Measurements from ENCODE around the gene FTO.

The FTO gene

DNA sequence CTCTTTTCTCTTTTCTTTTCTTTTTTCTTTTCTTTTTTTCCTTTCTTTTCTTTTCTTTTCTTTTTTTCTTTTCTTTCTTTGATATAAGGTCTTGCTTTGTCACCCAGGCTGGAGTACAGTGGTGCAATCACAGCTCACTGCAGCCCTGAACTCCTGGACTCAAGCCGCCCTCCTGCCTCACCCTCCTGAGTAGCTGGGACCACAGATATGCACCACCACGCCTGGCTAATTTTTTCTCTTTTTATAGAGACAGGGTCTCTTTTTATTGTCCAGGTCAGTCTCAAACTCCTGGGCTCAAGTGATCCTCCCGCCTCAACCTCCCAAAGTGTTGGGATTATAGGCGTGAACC is 436.8 kb downstream of the FTO start:
- no peak for DNase-seq

DNA sequence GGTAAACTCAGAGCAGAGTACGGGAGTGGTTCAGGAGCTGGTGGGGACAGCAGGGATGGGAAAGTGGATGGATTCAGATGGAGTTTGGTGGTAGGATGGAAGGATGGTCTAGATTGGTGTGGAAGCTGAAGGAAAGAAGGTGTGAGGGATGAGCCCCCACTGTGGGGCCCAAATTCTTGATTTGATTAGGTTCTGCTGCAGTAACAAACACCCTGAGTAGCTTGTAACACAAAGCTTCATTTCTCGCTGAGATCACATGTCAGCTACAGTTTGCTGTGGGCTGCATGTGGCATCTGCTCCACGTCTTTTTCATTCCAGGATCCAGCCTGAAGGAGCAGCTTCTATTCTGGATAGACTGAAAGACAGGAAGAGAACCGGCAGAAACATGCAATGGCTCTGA is 438.8 kb downstream of the FTO start:
- no peak for DNase-seq

- DNase-seq: no peak
Observed at GRCh38 chr16:54143410-54143809, 439.5 kb downstream of the FTO start.

- no peak for DNase-seq
Observed at GRCh38 chr16:54143934-54144571, 440.1 kb downstream of the FTO start.

DNA sequence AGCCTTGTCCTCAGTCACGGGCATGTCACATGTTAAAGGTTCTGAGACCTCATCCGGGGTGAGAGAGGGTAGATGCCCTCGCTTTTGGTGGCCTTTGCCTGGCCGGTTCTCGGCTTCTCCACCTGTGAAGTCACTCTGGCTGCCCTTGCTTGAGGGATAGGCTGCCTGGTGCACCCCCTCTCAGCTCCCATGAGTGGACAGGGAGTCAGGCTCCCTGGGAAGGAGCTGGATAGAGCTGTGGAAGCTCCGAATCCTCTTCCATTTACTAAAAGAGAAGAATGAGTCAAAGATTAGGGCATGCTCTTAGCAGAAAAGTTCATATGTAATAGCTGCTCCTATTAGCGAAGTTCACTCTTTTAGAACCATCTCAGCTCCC is 440.6 kb downstream of the FTO start:
- DNase-seq: no peak

GRCh38 chr16:54145881-54146280 is 441.9 kb downstream of the FTO start:
- DNase-seq: peak in 1 of 2 experiments; percentile 3

DNA sequence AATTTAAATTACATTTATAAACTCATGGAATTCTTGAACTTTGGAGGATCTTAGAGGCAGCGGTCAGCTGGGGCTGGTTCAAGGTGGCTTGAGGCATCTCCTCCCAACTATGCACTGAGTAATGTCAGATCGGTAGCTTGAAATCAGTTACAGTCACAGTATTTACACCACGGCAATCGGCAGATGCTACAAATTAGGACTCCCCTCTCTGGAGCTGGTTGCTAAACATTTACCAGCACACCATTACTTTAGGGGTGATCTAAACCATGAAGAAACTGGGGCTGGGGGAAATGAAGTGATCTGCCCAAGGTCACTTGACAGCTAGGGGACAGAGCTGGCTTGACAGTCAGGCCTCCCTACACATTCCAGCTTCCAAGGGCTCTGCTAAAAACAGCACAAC is 445.0 kb downstream of the FTO start:
- DNase-seq: no peak

DNA sequence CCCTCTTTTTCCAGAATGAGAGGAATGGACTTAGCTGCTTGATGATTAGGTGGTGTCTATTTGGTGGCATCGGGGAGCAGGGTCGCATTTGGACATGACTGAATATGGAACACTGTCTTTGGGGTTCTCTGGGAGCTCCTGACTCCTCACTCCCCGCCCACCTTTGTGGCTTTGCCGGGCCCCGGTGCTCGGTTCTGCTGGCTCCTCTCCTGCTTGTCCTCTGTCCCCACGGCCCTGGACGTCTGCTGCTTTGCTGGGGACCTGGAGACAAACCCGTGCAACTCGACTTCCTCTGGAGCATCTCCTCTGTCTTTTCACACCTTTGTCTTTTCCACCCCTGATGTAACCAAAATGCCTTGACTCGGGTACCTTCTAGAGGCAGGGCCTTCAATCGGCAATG is 446.9 kb downstream of the FTO start:
- DNase-seq: no peak

DNA sequence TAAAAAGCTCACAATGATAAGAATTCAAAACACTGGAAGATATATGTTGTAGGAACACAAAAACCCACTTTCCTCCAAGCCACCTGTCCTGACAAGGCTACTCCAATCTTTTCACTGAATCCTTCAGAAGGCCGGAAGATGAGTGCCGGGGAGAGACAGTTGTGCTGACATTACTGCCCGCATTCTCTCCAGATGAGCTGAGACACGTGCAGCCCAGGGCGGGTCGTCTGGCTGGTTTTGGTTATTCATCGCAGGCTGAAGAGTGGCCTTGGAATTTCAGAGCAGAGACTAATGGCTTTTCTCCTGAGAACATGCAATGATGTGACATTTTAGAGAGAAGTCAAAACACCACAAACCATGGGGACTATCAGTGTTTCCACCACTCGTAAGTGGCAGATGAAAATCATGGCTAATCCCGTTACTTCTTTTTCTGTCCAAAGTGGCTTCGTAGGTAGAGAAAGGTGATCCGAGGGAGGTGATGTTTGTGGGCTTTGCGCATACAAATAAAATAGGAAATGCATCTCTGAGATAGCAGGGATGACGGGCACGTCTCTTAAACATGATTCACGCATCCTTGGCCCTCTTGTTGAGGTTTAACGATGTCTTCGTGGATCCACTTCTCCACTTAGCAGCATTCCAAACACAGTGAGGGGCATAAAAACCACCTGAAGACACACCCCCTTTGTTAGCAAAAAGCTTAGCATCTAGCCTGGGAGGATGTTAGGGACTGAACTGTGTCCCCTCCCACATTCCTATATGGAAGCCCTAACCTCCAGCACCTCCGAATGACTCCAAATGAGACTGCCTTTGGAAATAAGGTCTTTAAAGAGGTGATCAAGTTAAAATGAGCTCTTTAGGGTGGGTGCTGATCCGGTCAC is 448.6 kb downstream of the FTO start:
- no peak for DNase-seq

DNA sequence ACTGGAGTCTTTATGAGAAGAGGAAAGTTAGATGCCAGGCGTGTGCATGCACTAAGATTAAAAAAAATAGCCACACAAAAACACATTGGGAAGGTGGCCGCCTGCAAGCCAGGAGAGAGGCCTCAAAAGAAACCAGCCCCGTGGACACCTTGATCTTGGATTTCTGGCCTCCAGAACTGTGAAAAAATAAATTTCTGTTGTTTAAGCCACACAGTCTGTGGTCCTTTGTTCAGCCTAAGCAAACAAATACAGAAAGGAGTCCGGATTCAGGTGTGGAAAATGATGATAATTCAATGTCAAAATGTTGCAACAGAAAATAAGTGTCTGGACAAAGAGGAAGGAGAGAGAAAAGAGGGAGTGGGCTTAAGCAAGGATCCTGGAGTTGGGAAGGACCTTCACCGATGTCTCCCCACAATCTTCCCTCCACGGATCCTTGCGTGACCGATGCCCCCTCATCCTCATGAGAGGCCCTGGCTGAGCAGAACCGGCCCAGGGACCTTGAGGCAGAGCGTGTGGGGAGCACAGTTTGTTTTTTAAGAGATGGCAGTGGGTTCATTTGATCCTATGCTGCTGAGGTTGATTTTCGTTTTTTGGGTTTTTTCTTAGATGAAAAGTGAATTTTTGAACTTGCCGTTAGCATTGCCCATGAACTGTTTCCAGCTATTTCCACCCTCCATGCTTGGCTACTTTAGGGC is 449.4 kb downstream of the FTO start:
- no peak for DNase-seq

- DNase-seq: no peak
Observed at GRCh38 chr16:54156349-54156748, 452.4 kb downstream of the FTO start.

- DNase-seq: no peak
Observed at GRCh38 chr16:54158986-54159385, 455.0 kb downstream of the FTO start.

DNA sequence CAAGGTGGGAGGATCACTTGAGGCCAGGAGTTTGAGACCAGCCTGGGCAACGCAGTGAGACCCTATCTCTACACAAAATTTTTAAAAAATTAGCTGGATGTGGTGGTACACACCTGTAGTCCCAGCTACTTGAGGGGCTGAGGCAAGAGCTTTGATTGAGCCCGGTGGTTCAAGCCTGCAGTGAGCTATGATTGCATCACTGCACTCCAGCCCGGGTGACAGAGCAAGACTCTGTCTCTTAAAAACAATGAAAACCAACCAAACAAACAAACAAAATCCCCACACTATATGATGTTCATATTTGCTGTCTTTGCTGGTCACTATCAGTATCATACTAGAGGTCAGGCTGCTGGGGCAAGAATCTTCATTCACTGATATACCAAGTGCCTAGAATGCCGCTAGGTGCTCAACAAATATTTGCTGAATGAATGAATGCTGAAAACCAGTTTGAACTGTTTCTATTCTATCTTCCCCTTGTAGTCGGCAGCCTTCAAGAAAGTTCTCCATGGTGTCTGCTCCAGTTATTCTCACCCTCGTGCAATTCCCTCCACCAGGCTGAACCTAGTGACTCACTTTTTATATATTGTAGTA is 455.6 kb downstream of the FTO start:
- no peak for DNase-seq

GRCh38 chr16:54160252-54160860 is 456.4 kb downstream of the FTO start:
- DNase-seq: no peak

- no peak for DNase-seq
Observed at GRCh38 chr16:54160939-54161897, 457.3 kb downstream of the FTO start.

DNA sequence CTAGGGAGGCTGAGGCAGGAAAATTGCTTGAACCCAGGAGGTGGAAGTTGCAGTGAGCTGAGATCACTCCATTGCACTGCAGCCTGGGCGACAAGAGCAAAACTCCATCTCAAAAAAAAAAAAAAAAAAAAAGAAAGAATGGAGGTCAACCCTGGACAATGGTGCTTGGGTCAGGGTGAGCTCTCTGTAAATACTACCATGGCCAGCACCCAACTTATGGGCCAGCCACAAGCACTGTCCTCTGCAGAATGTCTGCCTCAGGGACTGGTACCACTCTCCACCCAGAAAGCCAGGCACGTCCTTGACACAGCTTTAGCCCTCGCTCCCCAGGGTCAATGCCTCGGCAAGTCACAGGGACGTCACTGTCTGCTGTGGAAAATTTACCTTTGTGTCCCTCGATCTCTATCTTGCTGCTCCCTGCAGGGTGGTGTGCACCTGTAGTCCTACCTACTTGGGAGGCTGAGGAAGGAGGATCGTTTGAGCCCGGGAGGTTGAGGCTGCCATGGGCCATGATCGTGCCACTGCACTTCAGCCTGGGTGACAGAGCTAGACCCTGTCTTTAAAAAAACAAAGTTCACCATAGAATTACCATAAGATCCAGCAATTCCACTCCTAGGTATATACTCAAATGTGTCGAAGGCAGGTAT is 459.4 kb downstream of the FTO start:
- DNase-seq: no peak

DNA sequence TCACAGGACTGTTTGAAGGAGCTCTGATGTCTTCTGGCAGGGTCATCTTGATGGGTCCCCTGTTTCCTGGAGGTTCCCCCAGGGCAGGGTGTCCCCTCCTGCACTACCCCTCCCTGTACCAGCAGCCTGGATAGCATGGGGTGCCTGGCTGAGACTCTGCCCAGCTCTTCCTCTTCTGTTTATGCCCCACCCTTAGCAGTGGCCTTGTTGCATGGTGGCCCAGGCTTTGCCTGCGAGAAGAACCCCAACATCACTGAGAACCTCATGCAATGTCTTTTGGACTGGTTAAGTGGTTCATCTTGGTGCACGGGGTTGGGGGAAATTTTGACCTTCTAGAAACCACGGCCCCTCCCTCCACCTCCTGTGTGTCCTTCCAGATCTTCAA is 460.8 kb downstream of the FTO start:
- no peak for DNase-seq

- no peak for DNase-seq
Observed at GRCh38 chr16:54165174-54165911, 461.4 kb downstream of the FTO start.

DNA sequence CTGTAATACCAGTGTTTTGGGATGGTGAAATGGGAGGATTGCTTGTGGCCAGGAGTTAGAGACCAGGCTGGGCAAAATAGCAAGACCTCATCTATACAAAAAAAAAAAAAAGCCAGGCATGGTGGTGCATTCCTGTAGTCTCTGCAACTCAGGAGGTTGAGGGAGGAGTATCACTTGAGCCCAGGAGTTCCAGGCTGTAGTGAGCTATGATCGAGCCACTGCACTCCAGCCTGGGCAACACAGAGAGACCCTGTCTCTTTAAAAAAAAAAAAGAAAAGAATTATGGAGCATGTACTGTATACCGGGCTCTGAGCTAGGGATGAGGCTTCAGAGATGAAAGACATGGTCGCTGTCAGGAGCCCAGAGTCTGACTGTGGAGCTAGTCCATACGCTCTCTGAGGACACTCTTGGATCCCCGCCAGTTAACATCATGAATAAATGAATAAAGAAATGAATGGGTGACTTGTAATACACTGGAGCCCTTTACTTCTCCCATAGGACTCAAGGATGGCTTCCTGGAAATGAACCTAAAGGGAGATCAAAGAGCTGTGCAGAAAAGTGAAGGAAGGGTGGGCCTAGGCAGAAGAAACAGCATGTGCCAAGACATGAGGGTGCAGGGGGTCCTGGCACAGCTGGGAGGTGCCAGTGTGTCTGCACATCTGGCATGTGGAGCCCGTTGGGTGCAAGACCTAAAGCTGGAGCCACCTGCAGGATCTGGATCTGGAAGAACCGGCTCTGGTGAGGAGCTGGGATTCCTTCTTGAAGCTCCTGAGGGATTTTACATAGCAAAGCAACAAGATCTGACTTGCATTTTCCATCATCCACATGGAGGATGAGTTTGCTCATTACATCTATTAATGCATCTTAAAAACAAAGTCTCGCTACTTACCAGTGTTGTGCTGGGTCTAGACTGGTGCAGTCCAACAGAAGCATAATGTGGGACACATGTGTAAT is 462.2 kb downstream of the FTO start:
- no peak for DNase-seq

DNA sequence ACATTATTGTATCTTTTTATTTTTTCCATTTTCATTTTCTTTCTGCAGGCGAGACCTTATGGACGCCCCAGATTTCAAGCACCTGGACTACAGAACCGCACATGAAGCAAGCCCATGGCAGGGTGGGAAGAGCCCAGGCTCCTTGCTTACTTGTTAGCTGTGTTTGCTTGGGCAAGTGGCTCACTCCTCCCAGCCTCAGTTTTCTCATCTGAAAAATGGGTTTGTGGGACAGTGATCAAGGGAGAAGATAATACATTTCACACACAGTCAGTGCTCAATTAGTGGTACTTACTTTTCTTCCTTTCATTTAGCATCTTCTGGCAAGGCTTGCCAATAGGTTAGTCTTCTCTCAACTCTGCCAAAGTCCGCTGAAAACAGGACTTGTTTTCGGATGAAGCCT is 465.2 kb downstream of the FTO start:
- DNase-seq: no peak

Measured in SHP77 (cell line).